GM21360 (cell line): ENCODE results near the gene TMPRSS12.
"Not testable (repeated sequence)": the region's sequence is repeated elsewhere in the genome, so short reads cannot be mapped to it uniquely, and the experiment has no call there.

ENCODE experiments used
- ATAC-seq: cut with Tn5 transposase; IDR thresholded peaks from one replicate; pipeline ENCODE4 v1.9.1; 2021; ENCODE audit warnings: mild to moderate bottlenecking, moderate library complexity; ENCODE audit not compliant: unreplicated experiment

Gene TMPRSS12

GRCh38 chr12:50842637-50843493 is at the start of gene TMPRSS12:
Gene TMPRSS12 (plus strand): TSS chr12:50842926. CDS start chr12:50842965, 39 bp downstream.
- ATAC-seq: no peak

- ATAC-seq: no peak
Measured at GRCh38 chr12:50799908-50800307, 42.8 kb upstream of the TMPRSS12 start.

- no peak for ATAC-seq
Measured at GRCh38 chr12:50803230-50803875, 39.4 kb upstream of the TMPRSS12 start.

- ATAC-seq: no peak
Measured at GRCh38 chr12:50806176-50806575, 36.5 kb upstream of the TMPRSS12 start.

GRCh38 chr12:50809131-50809530 is 33.6 kb upstream of the TMPRSS12 start:
- ATAC-seq: not testable (repeated sequence)

- not testable (repeated sequence) for ATAC-seq
Measured at GRCh38 chr12:50814921-50815320, 27.8 kb upstream of the TMPRSS12 start.

- no peak for ATAC-seq
Measured at GRCh38 chr12:50820177-50820576, 22.5 kb upstream of the TMPRSS12 start.

GRCh38 chr12:50822082-50822481 is 20.6 kb upstream of the TMPRSS12 start:
- no peak for ATAC-seq

- not testable (repeated sequence) for ATAC-seq
Measured at GRCh38 chr12:50823724-50824123, 19.0 kb upstream of the TMPRSS12 start.

GRCh38 chr12:50824914-50825313 is 17.8 kb upstream of the TMPRSS12 start:
- no peak for ATAC-seq

GRCh38 chr12:50825372-50825838 is 17.3 kb upstream of the TMPRSS12 start:
- ATAC-seq: no peak

- ATAC-seq: no peak
Measured at GRCh38 chr12:50828121-50828520, 14.6 kb upstream of the TMPRSS12 start.

GRCh38 chr12:50828886-50829285 is 13.8 kb upstream of the TMPRSS12 start:
- no peak for ATAC-seq

- not testable (repeated sequence) for ATAC-seq
Measured at GRCh38 chr12:50833801-50834200, 8.9 kb upstream of the TMPRSS12 start.

GRCh38 chr12:50839042-50839441 is 3.7 kb upstream of the TMPRSS12 start:
- ATAC-seq: no peak

- no peak for ATAC-seq
Measured at GRCh38 chr12:50840809-50841487, 1.8 kb upstream of the TMPRSS12 start.

- ATAC-seq: no peak
Measured at GRCh38 chr12:50841716-50842531, 802 bp upstream of the TMPRSS12 start.

GRCh38 chr12:50845021-50845647 is 2.4 kb downstream of the TMPRSS12 start:
- no peak for ATAC-seq

- no peak for ATAC-seq
Measured at GRCh38 chr12:50848963-50849362, 6.2 kb downstream of the TMPRSS12 start.

GRCh38 chr12:50855218-50855617 is 12.5 kb downstream of the TMPRSS12 start:
- ATAC-seq: not testable (repeated sequence)
